ENCODE measurements around the gene SEMA7A. TPM values are rescaled to one million over a fixed set of nuclear protein-coding genes. Genes with fewer than 3 reads are reported as not detected.
A peak's percentile ranks its signal among the peaks of the same experiment; 100 is the strongest.

SEMA7A gene
- total RNA-seq, 1 experiment from 2014 or later, result 74.8 TPM

GRCh38 chr15:74403991-74404563 lies 29.7 kb downstream of the SEMA7A start:
- no peak overlapping the region for H3K27ac Mint-ChIP-seq (ENCODE audit: unreplicated experiment)
- no peaks in the 10 kb centered on the region for H3K27me3 Mint-ChIP-seq (ENCODE audit: unreplicated experiment)
- no peak overlapping the region for H3K4me3 Mint-ChIP-seq (ENCODE audit: low read depth, unreplicated experiment)
- peaks cover 28% of the 10 kb centered on the region for H3K36me3 Mint-ChIP-seq (ENCODE audit: insufficient read depth, unreplicated experiment)
- no peak for TF ChIP-seq CTCF (IDR thresholded peaks at IDR 0.05; ENCODE audit: unreplicated experiment)
- CTCF ChIA-PET, result no interaction called here
- no peak for DNase-seq
- intact Hi-C loops (cut with micrococcal nuclease; ENCODE audit: unreplicated experiment), result no loop called here
- H3K9me3 Mint-ChIP-seq (ENCODE audit: low read depth, unreplicated experiment), result no peaks in the 10 kb centered on the region
- peaks cover 48% of the 10 kb centered on the region for H3K4me1 Mint-ChIP-seq (ENCODE audit: low read depth, unreplicated experiment)
- no TSS peak for BruUV-seq (replicated peaks)

GRCh38 chr15:74403588-74403919 lies 30.2 kb downstream of the SEMA7A start:
- CTCF ChIA-PET, result interaction anchor here (1.3 kb wide), 1 partner anchor 21 kb away, joined by 3 read pairs; no protein-coding TSS in a partner anchor
- no peak overlapping the region for H3K27ac Mint-ChIP-seq (ENCODE audit: unreplicated experiment)

GRCh38 chr15:74402873-74403587 lies 30.7 kb downstream of the SEMA7A start:
- CTCF ChIA-PET, result interaction anchor here (0.9 to 1.3 kb wide), 2 partner anchors 18 to 21 kb away, joined by 3 read pairs; no protein-coding TSS in a partner anchor
- no TSS peak for BruUV-seq (replicated peaks)
- H3K27me3 Mint-ChIP-seq (ENCODE audit: unreplicated experiment), result no peaks in the 10 kb centered on the region

More at GRCh38 chr15:74403588-74403919, 30.2 kb downstream of the SEMA7A start:
- intact Hi-C loops (cut with micrococcal nuclease; ENCODE audit: unreplicated experiment), result no loop called here
- no TSS peak for BruUV-seq (replicated peaks)
- no peak overlapping the region for H3K4me3 Mint-ChIP-seq (ENCODE audit: low read depth, unreplicated experiment)
- DNase-seq, result no peak
- H3K4me1 Mint-ChIP-seq (ENCODE audit: low read depth, unreplicated experiment), result peaks cover 51% of the 10 kb centered on the region
- no peak for TF ChIP-seq CTCF (IDR thresholded peaks at IDR 0.05; ENCODE audit: unreplicated experiment)
- H3K36me3 Mint-ChIP-seq (ENCODE audit: insufficient read depth, unreplicated experiment), result peaks cover 23% of the 10 kb centered on the region
- no peaks in the 10 kb centered on the region for H3K27me3 Mint-ChIP-seq (ENCODE audit: unreplicated experiment)
- H3K9me3 Mint-ChIP-seq (ENCODE audit: low read depth, unreplicated experiment), result no peaks in the 10 kb centered on the region

GRCh38 chr15:74402337-74402841 lies 31.4 kb downstream of the SEMA7A start:
- Mint-ChIP-seq H3K9me3 (ENCODE audit: low read depth, unreplicated experiment) (no peaks in the 10 kb centered on the region), H3K27ac (ENCODE audit: unreplicated experiment) (peak overlapping the region; percentile 11), H3K4me3 (ENCODE audit: low read depth, unreplicated experiment) (no peak overlapping the region), H3K4me1 (ENCODE audit: low read depth, unreplicated experiment) (peaks cover 55% of the 10 kb centered on the region), H3K27me3 (ENCODE audit: unreplicated experiment) (no peaks in the 10 kb centered on the region), H3K36me3 (ENCODE audit: insufficient read depth, unreplicated experiment) (peaks cover 13% of the 10 kb centered on the region)
- no peak for DNase-seq
- intact Hi-C loops (cut with micrococcal nuclease; ENCODE audit: unreplicated experiment), result no loop called here
- no TSS peak for BruUV-seq (replicated peaks)
- CTCF ChIA-PET, result interaction anchor here (0.9 to 1.3 kb wide), 2 partner anchors 17 to 20 kb away, joined by 3 read pairs; no protein-coding TSS in a partner anchor
- no peak for TF ChIP-seq CTCF (IDR thresholded peaks at IDR 0.05; ENCODE audit: unreplicated experiment)

More at GRCh38 chr15:74402873-74403587, 30.7 kb downstream of the SEMA7A start:
- Mint-ChIP-seq H3K9me3 (ENCODE audit: low read depth, unreplicated experiment) (no peaks in the 10 kb centered on the region), H3K4me1 (ENCODE audit: low read depth, unreplicated experiment) (peaks cover 55% of the 10 kb centered on the region), H3K27ac (ENCODE audit: unreplicated experiment) (no peak overlapping the region), H3K36me3 (ENCODE audit: insufficient read depth, unreplicated experiment) (peaks cover 17% of the 10 kb centered on the region), H3K4me3 (ENCODE audit: low read depth, unreplicated experiment) (no peak overlapping the region)
- DNase-seq, result no peak
- intact Hi-C loops (cut with micrococcal nuclease; ENCODE audit: unreplicated experiment), result no loop called here
- TF ChIP-seq CTCF (IDR thresholded peaks at IDR 0.05; ENCODE audit: unreplicated experiment), result no peak
